IMR-90 (cell line): ENCODE results near the gene NECAB2. TPM values are rescaled to one million over a fixed set of nuclear protein-coding genes. Genes with fewer than 3 reads are reported as not detected.

Experiments used
- ATAC-seq: fragments of 200-7000 bp; cut with Tn5 transposase; 2 replicates; pipeline ENCODE4 v1.9.1; 2020; ENCODE audit warnings: low read depth, mild to moderate bottlenecking, moderate library complexity
- BruUV-seq: library from RNA; stranded (reverse); fragments of 400-500 nt; replicated peaks from 2 replicates; lab custom pipeline; 2021; lab: Mats Ljungman, UMichigan
- CTCF ChIA-PET: fragments of 300-600 bp; formaldehyde crosslinking; extraction: SDS; loops from one replicate; lab custom pipeline; 2021; ENCODE audit warnings: antibody characterized with exemption; lab: Yijun Ruan, JAX
- POLR2A ChIA-PET: fragments of 300-600 bp; sonication (Branson Sonifier 250); formaldehyde crosslinking; loops from one replicate; lab custom pipeline; 2022; ENCODE audit warnings: antibody characterized with exemption; ENCODE audit not compliant: unreplicated experiment; lab: Charles Lee
- DNase-seq: peaks from one replicate; pipeline ENCODE4 v3.0.0; 2013
- H2AFZ ChIP-seq: replicated peaks from 2 replicates; pipeline ENCODE3; 2013; ENCODE audit warnings: low read length, mild to moderate bottlenecking; ENCODE audit not compliant: poor library complexity
- H2AK5ac ChIP-seq: 2 replicates; pipeline ENCODE4 v1.6.1; 2013; ENCODE audit warnings: low read depth, low read length, inconsistent platforms
- H2AK9ac ChIP-seq: replicated peaks from 2 replicates; pipeline ENCODE3; 2013; ENCODE audit warnings: mild to moderate bottlenecking, low read depth, low read length, moderate library complexity; ENCODE audit not compliant: poor library complexity
- H2BK120ac ChIP-seq: 2 replicates; pipeline ENCODE4 v1.6.1; 2013; ENCODE audit warnings: low read depth, low read length, inconsistent platforms
- H2BK15ac ChIP-seq: 3 replicates; pipeline ENCODE4 v1.6.1; 2013; ENCODE audit warnings: low read depth, low read length, inconsistent platforms
- H2BK20ac ChIP-seq: 2 replicates; pipeline ENCODE4 v1.6.1; 2013; ENCODE audit warnings: low read depth, mild to moderate bottlenecking, inconsistent platforms, low read length, moderate library complexity
- H2BK5ac ChIP-seq: 2 replicates; pipeline ENCODE4 v1.6.1; 2013; ENCODE audit warnings: mild to moderate bottlenecking, low read depth, low read length, inconsistent platforms; ENCODE audit not compliant: poor library complexity, severe bottlenecking
- H3K14ac ChIP-seq: replicated peaks from 2 replicates; pipeline ENCODE4 v1.6.1; 2013; ENCODE audit warnings: low read depth, low read length, inconsistent platforms
- H3K18ac ChIP-seq: 2 replicates; pipeline ENCODE4 v1.6.1; 2013; ENCODE audit warnings: low read depth, low read length, control low read depth
- H3K23ac ChIP-seq: 2 replicates; pipeline ENCODE4 v1.6.1; 2013; ENCODE audit warnings: low read depth, low read length, inconsistent platforms
- H3K27ac ChIP-seq: 2 replicates; pipeline ENCODE4 v1.5.1; 2013; ENCODE audit warnings: mild to moderate bottlenecking, control low read depth, low read length; ENCODE audit not compliant: insufficient read depth
- H3K27me3 ChIP-seq: 2 replicates; pipeline ENCODE4 v1.6.1; 2013; ENCODE audit warnings: low read length; ENCODE audit not compliant: control insufficient read depth, insufficient read depth
- H3K36me3 ChIP-seq: 2 replicates; pipeline ENCODE4 v1.6.1; 2013; ENCODE audit warnings: low read length, mixed read lengths; ENCODE audit not compliant: control insufficient read depth, insufficient read depth
- H3K4ac ChIP-seq: 2 replicates; pipeline ENCODE4 v1.6.1; 2013; ENCODE audit warnings: low read depth, low read length, inconsistent platforms
- H3K4me1 ChIP-seq: 2 replicates; pipeline ENCODE4 v1.6.1; 2013; ENCODE audit warnings: low read length, mixed read lengths; ENCODE audit not compliant: control insufficient read depth, insufficient read depth
- H3K4me2 ChIP-seq: 2 replicates; pipeline ENCODE4 v1.6.1; 2013; ENCODE audit warnings: low read depth, mild to moderate bottlenecking, control low read depth, low read length, moderate library complexity
- H3K4me3 ChIP-seq: 2 replicates; pipeline ENCODE4 v1.5.1; 2013; ENCODE audit warnings: low read depth, mild to moderate bottlenecking, control low read depth, low read length, moderate library complexity; ENCODE audit not compliant: insufficient read depth
- H3K56ac ChIP-seq: 2 replicates; pipeline ENCODE4 v1.6.1; 2013; ENCODE audit warnings: low read length, inconsistent platforms; ENCODE audit not compliant: insufficient read depth; ENCODE audit errors: extremely low read depth
- H3K79me1 ChIP-seq, 2 experiments: 2 replicates each; pipeline ENCODE4 v1.6.1; 2013; ENCODE audit warnings: low read length in 2 of 2, inconsistent platforms in 1 of 2, low read depth in 1 of 2
- H3K9ac ChIP-seq: 2 replicates; pipeline ENCODE4 v1.6.1; 2013; ENCODE audit warnings: low read depth, low read length, control low read depth
- H3K9me1 ChIP-seq: 2 replicates; pipeline ENCODE4 v1.6.1; 2013; ENCODE audit warnings: low read length, inconsistent platforms; ENCODE audit not compliant: insufficient read depth
- H3K9me3 ChIP-seq: 2 replicates; pipeline ENCODE4 v1.6.1; 2013; ENCODE audit warnings: low read length; ENCODE audit not compliant: control insufficient read depth, insufficient read depth
- H4K20me1 ChIP-seq: 2 replicates; pipeline ENCODE4 v1.6.1; 2013; ENCODE audit warnings: low read length, inconsistent platforms; ENCODE audit not compliant: insufficient read depth
- H4K5ac ChIP-seq: 2 replicates; pipeline ENCODE4 v1.6.1; 2013; ENCODE audit warnings: mild to moderate bottlenecking, low read depth, low read length, control low read depth
- H4K8ac ChIP-seq, 2 experiments: 2 replicates each; pipeline ENCODE4 v1.6.1; 2013; ENCODE audit warnings: low read depth in 2 of 2, low read length in 2 of 2, control low read depth in 1 of 2, inconsistent platforms in 1 of 2
- H4K91ac ChIP-seq: 2 replicates; pipeline ENCODE4 v1.6.1; 2013; ENCODE audit warnings: low read depth, low read length, inconsistent platforms; ENCODE audit not compliant: insufficient read depth
- BHLHE40 ChIP-seq: fragments of 150-350 bp; IDR thresholded peaks from 2 replicates; pipeline ENCODE4 v1.6.1; 2016; ENCODE audit warnings: mild to moderate bottlenecking, low read depth, low read length
- CTCF ChIP-seq: conservative IDR thresholded peaks from 2 replicates; pipeline ENCODE4 v1.5.1; 2012; ENCODE audit warnings: mild to moderate bottlenecking, low read depth, low read length, improper control_type of control experiment
- FOS ChIP-seq: fragments of 150-350 bp; IDR thresholded peaks from 2 replicates; pipeline ENCODE4 v1.6.1; 2016; ENCODE audit warnings: low read depth, low read length
- MAFK ChIP-seq: IDR thresholded peaks from 2 replicates; pipeline ENCODE4 v1.6.1; 2012; ENCODE audit warnings: low read depth, low read length, improper control_type of control experiment
- MAZ ChIP-seq: IDR thresholded peaks from 2 replicates; pipeline ENCODE4 v1.6.1; 2012; ENCODE audit warnings: low read depth, mild to moderate bottlenecking, low read length, improper control_type of control experiment, moderate library complexity, borderline replicate concordance
- MXI1 ChIP-seq: IDR thresholded peaks from 2 replicates; pipeline ENCODE4 v1.6.1; 2012; ENCODE audit warnings: low read depth, mild to moderate bottlenecking, low read length, moderate library complexity, borderline replicate concordance
- RAD21 ChIP-seq: IDR thresholded peaks from 2 replicates; pipeline ENCODE4 v1.6.1; 2012; ENCODE audit warnings: low read length, improper control_type of control experiment
- RFX5 ChIP-seq: IDR thresholded peaks from 2 replicates; pipeline ENCODE4 v1.8.0; 2012; ENCODE audit warnings: low read depth, mild to moderate bottlenecking, low read length, moderate library complexity
- SMC3 ChIP-seq: fragments of 150-350 bp; IDR thresholded peaks from 2 replicates; pipeline ENCODE4 v1.6.1; 2016; ENCODE audit warnings: low read depth, mild to moderate bottlenecking, antibody characterized with exemption, low read length, moderate library complexity
- WGBS, 2 experiments: methylation state at CpG; one replicate each; pipeline versions ENCODE4 v1.1.5 to v1.1.7; 2013; ENCODE audit warnings: missing lambda C conversion rate in 2 of 2; ENCODE audit not compliant: insufficient read length in 1 of 2; ENCODE audit errors: extremely low coverage in 2 of 2; 5-methylcytosine and 5-hydroxymethylcytosine counted together
- dilution Hi-C: fragments of 300-500 bp; cut with HindIII; formaldehyde crosslinking; loops from one replicate; pipeline ENCODE4 v1.14.3; 2018; ENCODE audit warnings: low sequenced_read_pairs; ENCODE audit not compliant: unreplicated experiment
- in situ Hi-C: fragments of 300-500 bp; cut with MboI; formaldehyde crosslinking; loops from 3 replicates; pipeline ENCODE4 v1.14.3; 2019; ENCODE audit warnings: low sequenced_read_pairs, inconsistent platforms, mixed read lengths
- intact Hi-C: fragments of 100-400 bp; cut with micrococcal nuclease; formaldehyde crosslinking; loops from 2 replicates; pipeline ENCODE4 v1.10.0; 2022
- polyA plus RNA-seq, 3 experiments: library from polyadenylated mRNA; depleted of rRNA; stranded (reverse); fragments of >200 nt; gene quantifications; 2 replicates each; pipeline ENCODE4 v1.2.3, GENCODE V29; 2012; ENCODE audit warnings: low replicate concordance in 1 of 3
- total RNA-seq: library from RNA; depleted of rRNA; stranded (reverse); fragments of >200 nt; gene quantifications from 2 replicates; pipeline ENCODE4 v1.2.3, GENCODE V29; 2012

The NECAB2 gene
- total and polyA plus RNA-seq, 2 of the 4 experiments (the other 2 are of a cell fraction) = 0.27 TPM; not detected in 1

- no peak for TF ChIP-seq RFX5
Observed at GRCh38 chr16:83973581-83974385, 5.7 kb downstream of the NECAB2 start (continued).

GRCh38 chr16:83974475-83974874, 6.4 kb downstream of the NECAB2 start:
- dilution Hi-C loops (no loop called here), intact Hi-C loops (no loop called here), in situ Hi-C loops (loop anchor here (25.0 kb wide), 1 partner anchor 513 kb away; no protein-coding TSS in a partner anchor)
- no peak overlapping the region for H3K18ac ChIP-seq
- no peaks in the 10 kb centered on the region for H3K36me3 ChIP-seq
- H3K27me3 ChIP-seq = peaks cover 42% of the 10 kb centered on the region
- H2BK5ac ChIP-seq = no peak overlapping the region
- H3K9ac ChIP-seq = no peak overlapping the region
- no peak overlapping the region for H3K23ac ChIP-seq
- no peak overlapping the region for H3K4ac ChIP-seq
- DNase-seq = no peak
- POLR2A ChIA-PET = no interaction called here
- no peak for ATAC-seq
- no peak overlapping the region for H4K5ac ChIP-seq
- H2AK9ac ChIP-seq = no peak overlapping the region
- no peak overlapping the region for H4K91ac ChIP-seq
- no peak overlapping the region for H3K14ac ChIP-seq
- no peaks in the 10 kb centered on the region for H3K79me1 ChIP-seq
- H3K27ac ChIP-seq = no peak overlapping the region
- no peak overlapping the region for H3K4me2 ChIP-seq
- no peak overlapping the region for H4K8ac ChIP-seq
- no peak overlapping the region for H2BK15ac ChIP-seq
- H2BK120ac ChIP-seq = no peak overlapping the region
- no peaks in the 10 kb centered on the region; the same call in 1 of the 2 replicates for H4K20me1 ChIP-seq
- H2AFZ ChIP-seq = peak overlapping the region; percentile 41
- no peaks in the 10 kb centered on the region for H3K9me1 ChIP-seq
- H2AK5ac ChIP-seq = no peak overlapping the region
- H3K4me1 ChIP-seq = no peaks in the 10 kb centered on the region
- CTCF ChIA-PET = no interaction called here
- no peak overlapping the region for H3K4me3 ChIP-seq
- TF ChIP-seq SMC3 (no peak), BHLHE40 (no peak), CTCF (no peak), FOS (no peak), MAZ (no peak), MAFK (no peak), RFX5 (no peak), RAD21 (no peak), MXI1 (no peak)
- BruUV-seq = no TSS peak
- H3K9me3 ChIP-seq = peaks cover 14% of the 10 kb centered on the region
- H3K56ac ChIP-seq = no peak overlapping the region
- H2BK20ac ChIP-seq = no peak overlapping the region
- 40% methylated on average over 1 of the region's 7 CpGs; no CpG with 5 or more reads in 1 of the 2 experiments for WGBS, 2 experiments
